IMR-90 (cell line): ENCODE measurements around the gene ADGRG6.

Experiments used
- CEBPB ChIP-seq: IDR thresholded peaks from 2 replicates; pipeline ENCODE4 v1.6.1; 2012; ENCODE audit warnings: low read depth, low read length, improper control_type of control experiment
- CTCF ChIP-seq: conservative IDR thresholded peaks from 2 replicates; pipeline ENCODE4 v1.5.1; 2012; ENCODE audit warnings: mild to moderate bottlenecking, low read depth, low read length, improper control_type of control experiment
- ELK1 ChIP-seq: fragments of 150-350 bp; IDR thresholded peaks from 2 replicates; pipeline ENCODE4 v1.6.1; 2016; ENCODE audit warnings: low read depth, mild to moderate bottlenecking, low read length, moderate library complexity, borderline replicate concordance
- MAFK ChIP-seq: IDR thresholded peaks from 2 replicates; pipeline ENCODE4 v1.6.1; 2012; ENCODE audit warnings: low read depth, low read length, improper control_type of control experiment
- POLR2A ChIP-seq: IDR thresholded peaks from 2 replicates; pipeline ENCODE4 v1.6.1; 2012; ENCODE audit warnings: mild to moderate bottlenecking, low read depth, low read length
- RAD21 ChIP-seq: IDR thresholded peaks from 2 replicates; pipeline ENCODE4 v1.6.1; 2012; ENCODE audit warnings: low read length, improper control_type of control experiment
- RFX5 ChIP-seq: IDR thresholded peaks from 2 replicates; pipeline ENCODE4 v1.8.0; 2012; ENCODE audit warnings: low read depth, mild to moderate bottlenecking, low read length, moderate library complexity
- SMC3 ChIP-seq: fragments of 150-350 bp; IDR thresholded peaks from 2 replicates; pipeline ENCODE4 v1.6.1; 2016; ENCODE audit warnings: low read depth, mild to moderate bottlenecking, antibody characterized with exemption, low read length, moderate library complexity
- USF2 ChIP-seq: fragments of 150-350 bp; IDR thresholded peaks from 2 replicates; pipeline ENCODE4 v1.6.1; 2017; ENCODE audit warnings: mild to moderate bottlenecking, antibody characterized with exemption, low read length, low read depth

GRCh38 chr6:142482249-142482648, 180.4 kb downstream of the ADGRG6 start:
- TF ChIP-seq ELK1 (no peak), CEBPB (peak; percentile 37; the same call in 1 of the 2 replicates), CTCF (no peak), POLR2A (no peak), RAD21 (no peak), RFX5 (no peak), USF2 (no peak), MAFK (no peak), SMC3 (no peak)
